Heart left ventricle (tissue), 13 donors: ENCODE results near the gene ITPRID1.

Experiments used
- CTCF ChIP-seq, 12 donors: fragments of 200-600 bp; sonication (generic) in 4 of 12; IDR thresholded peaks; one replicate each; pipeline versions ENCODE4 v1.5.0 to v1.8.0; 2018 to 2022; ENCODE audit warnings: antibody characterized with exemption in 12 of 12, mild to moderate bottlenecking in 5 of 12
- POLR2A ChIP-seq, 2 donors: fragments of 450-650 bp; IDR thresholded peaks; one replicate each; pipeline ENCODE4 v1.6.1; 2017; ENCODE audit warnings: antibody characterized with exemption in 2 of 2, mild to moderate bottlenecking in 2 of 2, moderate library complexity in 2 of 2
- donor health status: ischemic (EF 13 %, LVEDD 7.1; RV severe dilation, severe dysfunction).
- donor health status: DM: no; HTN: yes; CAD: no.
- donor health status: DM: no; HTN: no; CAD: no.
- donor health status: ischemic (EF 25% LVEDD 6.9; RV normal size, moderate dysfunction).
- donor health status: ischemic (EF 25% LVEDD 5.7; RV mildly dilated, moderate dysfunction).
- donor health status: ischemic (EF 35%, LVEDD 5.7; RV mildly dilated, moderate dysfunction).
- donor health status: nonischemic (EF 11% LVEDD 7.7; RV severe dilation, severe dysfunction).
- donor health status: DM: yes; HTN: yes; CAD: no.
- donor health status: PGD.
- donor health status: ischemic (EF 29% LVEDD 5.4; RV normal size, mild dysfunction).
- donor health status: nonischemic (EF 23%, LVEDD 6.1; RV moderate dilation, normal function).

GRCh38 chr7:31526864-31527263, 13.0 kb downstream of the ITPRID1 start:
- no peak for TF ChIP-seq CTCF (IDR thresholded peaks at IDR 0.05)
- no peak for TF ChIP-seq POLR2A (IDR thresholded peaks at IDR 0.05)
